ENCODE measurements around the gene TCP11L2. TPM values are rescaled to one million over a fixed set of nuclear protein-coding genes. Genes with fewer than 3 reads are reported as not detected.

The TCP11L2 gene
- total and polyA plus RNA-seq, 4 donors: 2.5 to 98.1 (median 5.9) TPM

- Histone ChIP-seq H3K9me3 (ENCODE audit: control insufficient read depth in 4 of 4, low read length in 3 of 4) (no peaks in the 10 kb centered on the region), H3K27ac (ENCODE audit: low read depth in 1 of 2, low read length in 2 of 2) (no peak overlapping the region), H3K9ac (ENCODE audit: low read depth in 1 of 2, low read length in 2 of 2) (peak overlapping the region in 1 of 2 donors; percentile 28), H3K27me3 (ENCODE audit: control insufficient read depth in 4 of 4, insufficient read depth in 4 of 4, low read length in 3 of 4) (no peaks in the 10 kb centered on the region), H3K36me3 (ENCODE audit: control insufficient read depth in 4 of 4, insufficient read depth in 3 of 4, low read depth in 1 of 4, low read length in 3 of 4) (no peaks in the 10 kb centered on the region), H3K4me1 (ENCODE audit: control insufficient read depth in 4 of 4, insufficient read depth in 4 of 4, low read length in 3 of 4) (peaks cover 7 to 39% (median 28%) of the 10 kb centered on the region in 4 donors), H3K4me3 (ENCODE audit: low read depth in 1 of 3, low read length in 3 of 3) (no peak overlapping the region)
- 94% methylated on average over 4 of the region's 4 CpGs for WGBS
- TF ChIP-seq HNF4A (conservative IDR thresholded peaks at IDR 0.05) (no peak), RAD21 (IDR thresholded peaks at IDR 0.05) (no peak)
- DNase-seq (ENCODE audit: low spot score): no peak
These were observed 26.3 kb upstream of the TCP11L2 start for GRCh38 chr12:106276032-106276740.

GRCh38 chr12:106280106-106280505, 22.4 kb upstream of the TCP11L2 start:
- H3K9ac ChIP-seq (ENCODE audit: low read depth in 1 of 2, low read length in 2 of 2): no peak overlapping the region
- no peak overlapping the region for H3K4me3 ChIP-seq (ENCODE audit: low read depth in 1 of 3, low read length in 3 of 3)
- H3K36me3 ChIP-seq (ENCODE audit: control insufficient read depth in 4 of 4, insufficient read depth in 3 of 4, low read depth in 1 of 4, low read length in 3 of 4): no peaks in the 10 kb centered on the region
- peaks cover 3 to 30% (median 22%) of the 10 kb centered on the region in 4 donors for H3K4me1 ChIP-seq (ENCODE audit: control insufficient read depth in 4 of 4, insufficient read depth in 4 of 4, low read length in 3 of 4)
- TF ChIP-seq RAD21 (IDR thresholded peaks at IDR 0.05) (no peak), YY1 (IDR thresholded peaks at IDR 0.05) (no peak), GABPA (IDR thresholded peaks at IDR 0.05 in 1 of 2, conservative IDR thresholded peaks at IDR 0.05 in 1 of 2) (no peak), CTCF (IDR thresholded peaks at IDR 0.05; ENCODE audit: low read depth, low read length, missing input control) (no peak), HNF4A (conservative IDR thresholded peaks at IDR 0.05) (no peak), ATF3 (IDR thresholded peaks at IDR 0.05) (no peak), TAF1 (conservative IDR thresholded peaks at IDR 0.05) (no peak), RXRA (IDR thresholded peaks at IDR 0.05) (no peak), SP1 (IDR thresholded peaks at IDR 0.05) (no peak), HNF4G (IDR thresholded peaks at IDR 0.05) (no peak), JUND (IDR thresholded peaks at IDR 0.05) (no peak), FOXA2 (IDR thresholded peaks at IDR 0.05) (no peak), EGR1 (IDR thresholded peaks at IDR 0.05; ENCODE audit: low read depth in 2 of 2) (no peak), NR2F2 (IDR thresholded peaks at IDR 0.05) (no peak), MAX (IDR thresholded peaks at IDR 0.05) (no peak), ZBTB33 (IDR thresholded peaks at IDR 0.05) (no peak), FOXA1 (IDR thresholded peaks at IDR 0.05) (no peak)
- no peaks in the 10 kb centered on the region for H3K9me3 ChIP-seq (ENCODE audit: control insufficient read depth in 4 of 4, low read length in 3 of 4)
- H3K27ac ChIP-seq (ENCODE audit: low read depth in 1 of 2, low read length in 2 of 2): peak overlapping the region in 1 of 2 donors; percentile 32
- DNase-seq (ENCODE audit: low spot score): no peak
- WGBS: 29% methylated on average over 4 of the region's 4 CpGs
- H3K27me3 ChIP-seq (ENCODE audit: control insufficient read depth in 4 of 4, insufficient read depth in 4 of 4, low read length in 3 of 4): no peaks in the 10 kb centered on the region

Data from liver (tissue), 9 donors.